Measurements from ENCODE around the gene PTCHD1.

Gene PTCHD1

DNA sequence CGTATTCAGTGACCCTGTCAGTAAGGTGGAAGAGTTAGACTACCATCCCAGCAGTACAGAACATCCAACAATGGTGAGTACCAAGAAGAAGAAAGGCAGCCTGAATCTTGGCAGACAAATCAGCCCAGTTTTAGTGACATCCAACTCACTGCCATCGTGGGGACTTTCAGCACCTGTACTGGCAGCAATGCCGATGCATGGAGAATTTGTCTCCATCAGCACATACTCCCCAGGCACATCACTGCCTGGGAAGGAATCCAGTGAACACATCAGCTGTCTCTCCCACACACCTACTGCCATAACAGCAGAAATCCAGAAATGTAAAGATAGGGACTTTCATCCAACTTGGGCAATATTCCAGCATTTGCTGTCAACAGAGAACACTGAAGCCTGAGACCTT, 29.8 kb downstream of the PTCHD1 start:
- DNase-seq, result no peak

DNA sequence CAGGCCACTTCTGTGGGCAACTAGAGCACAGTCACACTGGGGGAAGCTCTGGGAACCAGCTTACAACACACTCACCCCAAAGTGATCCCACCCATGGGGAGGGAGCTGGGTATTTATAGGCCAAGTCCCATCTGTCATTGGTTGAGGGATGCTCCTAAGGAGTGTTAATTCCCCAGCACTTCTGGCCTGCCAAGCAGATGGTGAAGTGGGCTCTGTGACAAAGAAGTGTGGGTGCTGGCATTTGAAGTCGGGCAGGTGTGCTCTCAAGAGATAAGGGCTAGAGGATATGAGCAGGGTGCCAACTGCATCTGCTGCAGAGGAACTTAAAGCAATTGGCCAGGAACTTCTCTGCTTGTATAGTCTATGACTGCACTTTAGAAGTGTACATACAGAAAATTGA, 30.9 kb downstream of the PTCHD1 start:
- no peak for DNase-seq

DNA sequence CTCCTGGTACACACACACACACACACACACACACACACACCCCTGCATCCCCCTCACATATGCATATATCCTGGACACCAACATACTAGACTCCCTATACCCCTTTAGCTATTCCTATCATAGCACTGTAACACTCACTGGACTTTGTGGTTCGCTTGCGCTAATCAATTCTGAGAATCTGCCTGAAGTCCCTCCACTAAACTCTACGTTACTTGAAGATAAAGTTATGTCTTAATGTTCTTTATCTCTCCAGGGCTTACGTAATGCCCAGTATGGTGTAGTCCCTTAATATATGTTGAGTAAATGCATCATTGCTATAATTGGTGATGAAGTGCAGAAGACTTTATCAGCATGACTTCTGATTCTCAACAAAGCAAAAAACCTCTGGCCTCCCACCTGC, 32.3 kb downstream of the PTCHD1 start:
- no peak for DNase-seq

DNA sequence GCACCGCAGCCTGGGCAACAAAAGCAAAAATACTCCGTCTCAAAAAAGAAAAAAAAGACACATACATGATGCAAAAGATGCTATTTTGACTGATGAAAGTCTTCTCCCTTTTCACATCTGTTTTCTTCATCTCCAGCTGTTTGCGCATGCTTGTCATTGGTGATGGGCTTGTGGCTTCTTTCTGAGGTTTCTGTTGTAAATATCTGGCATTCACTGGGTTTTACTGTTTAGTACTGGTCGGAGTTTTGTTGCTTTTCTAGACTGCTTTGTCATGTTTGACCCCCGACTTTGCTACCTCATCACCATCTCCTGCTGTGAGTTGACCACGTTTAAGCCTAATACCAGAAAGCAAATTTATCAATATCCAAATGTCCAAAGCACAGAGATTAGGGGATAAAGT, 34.4 kb downstream of the PTCHD1 start:
- no peak for DNase-seq

DNA sequence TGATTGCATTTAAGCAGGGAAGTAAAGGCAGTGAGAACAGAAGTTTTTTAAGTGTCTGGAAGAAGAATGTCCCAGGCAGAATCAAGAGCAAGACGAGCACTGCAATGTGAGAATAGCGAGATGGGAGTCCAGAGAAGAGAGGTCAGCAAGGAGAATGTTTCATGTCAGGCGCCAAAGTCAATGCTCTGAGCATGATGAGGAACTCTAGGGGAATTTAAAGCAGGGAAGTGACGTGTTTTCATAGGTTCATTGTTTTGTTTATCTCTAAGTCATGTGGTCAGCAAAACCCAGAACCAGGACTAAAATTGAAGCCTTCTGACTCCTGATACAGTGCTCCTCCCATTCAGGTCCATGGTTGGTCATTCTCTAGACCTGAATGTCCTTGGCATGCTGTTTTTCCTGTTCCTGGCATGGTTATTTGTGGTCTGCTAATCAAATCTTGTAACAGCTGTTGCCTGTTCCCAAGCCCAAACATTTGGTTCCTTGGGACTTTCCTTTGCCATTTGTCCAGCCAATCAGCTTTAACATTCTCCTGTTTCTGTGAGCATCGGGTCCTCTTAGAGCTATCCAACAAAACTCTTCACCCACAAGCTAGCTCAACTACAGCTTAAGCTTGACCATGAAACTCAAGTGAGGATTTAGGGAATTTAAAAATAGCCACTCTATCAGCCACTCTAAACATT, 37.7 kb downstream of the PTCHD1 start:
- DNase-seq, result no peak

DNA sequence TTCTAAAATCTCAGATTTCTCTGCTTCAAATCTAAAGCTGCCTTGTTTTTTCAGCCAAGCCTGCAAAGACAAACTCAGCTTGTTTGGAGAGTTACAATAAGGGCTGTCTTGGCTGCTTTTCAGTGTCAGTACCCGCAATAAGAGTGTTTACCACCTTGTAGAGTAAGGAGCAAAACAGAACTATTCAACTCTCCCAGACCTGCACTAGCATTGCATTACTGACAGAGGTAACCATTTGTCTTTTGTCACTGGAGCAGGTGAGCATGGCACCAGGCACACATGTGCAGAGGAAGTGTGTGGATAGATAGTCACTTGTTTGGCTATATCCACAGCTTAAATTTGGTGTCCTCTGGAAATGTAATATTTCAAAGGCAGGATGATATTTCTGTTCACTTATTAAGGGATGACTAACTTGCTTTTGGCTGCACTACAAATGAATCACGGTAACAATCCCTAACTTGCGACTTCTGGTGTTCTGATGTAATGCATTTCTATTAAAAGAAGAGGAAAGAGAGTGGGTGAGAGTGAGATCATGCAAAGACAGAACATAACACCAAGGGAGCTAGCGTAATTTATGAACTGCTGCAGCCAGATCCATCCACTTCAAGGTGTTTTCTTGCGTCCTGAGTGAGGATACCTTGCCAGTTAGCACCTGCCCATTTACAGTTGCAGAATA, 38.6 kb downstream of the PTCHD1 start:
- no peak for DNase-seq

DNA sequence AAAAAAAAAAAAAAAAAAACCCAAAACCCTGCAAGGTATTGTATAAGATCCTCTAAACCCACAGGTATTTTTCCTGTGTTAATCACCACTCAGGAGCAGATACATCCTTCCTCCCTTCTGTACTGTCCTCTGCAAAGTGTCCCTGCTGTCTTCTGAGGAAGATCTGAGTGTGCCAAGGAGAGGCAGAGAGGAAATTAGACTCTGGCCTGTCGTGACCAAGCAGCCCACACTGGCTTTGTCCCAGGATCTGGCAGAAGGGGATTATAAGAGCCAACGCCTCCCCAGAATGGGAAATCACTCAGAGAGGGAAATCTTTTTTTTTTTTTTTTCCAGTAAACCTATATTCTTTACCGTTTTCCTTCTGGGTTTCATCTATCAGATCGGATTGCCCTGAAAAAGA, 39.6 kb downstream of the PTCHD1 start:
- DNase-seq, result no peak

DNA sequence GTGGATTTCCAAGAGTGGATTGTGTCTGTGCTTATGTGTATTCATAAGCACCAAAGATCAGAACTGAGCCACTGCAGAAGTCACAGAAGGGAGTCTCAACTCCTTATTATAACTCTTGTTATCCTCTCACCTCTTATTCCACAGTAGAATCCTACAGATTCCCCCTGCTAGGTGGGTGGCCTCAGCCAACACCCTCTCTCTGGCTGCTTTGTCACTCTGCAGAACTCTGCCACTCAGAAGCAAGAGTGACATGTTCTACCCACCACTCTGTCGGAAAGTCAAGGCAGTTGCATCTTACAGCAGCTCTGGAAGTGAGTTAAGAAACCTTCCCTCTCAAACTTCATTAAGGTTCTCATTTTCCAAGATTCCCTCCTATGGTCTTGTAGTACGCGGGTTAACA, 41.9 kb downstream of the PTCHD1 start:
- DNase-seq, result no peak

DNA sequence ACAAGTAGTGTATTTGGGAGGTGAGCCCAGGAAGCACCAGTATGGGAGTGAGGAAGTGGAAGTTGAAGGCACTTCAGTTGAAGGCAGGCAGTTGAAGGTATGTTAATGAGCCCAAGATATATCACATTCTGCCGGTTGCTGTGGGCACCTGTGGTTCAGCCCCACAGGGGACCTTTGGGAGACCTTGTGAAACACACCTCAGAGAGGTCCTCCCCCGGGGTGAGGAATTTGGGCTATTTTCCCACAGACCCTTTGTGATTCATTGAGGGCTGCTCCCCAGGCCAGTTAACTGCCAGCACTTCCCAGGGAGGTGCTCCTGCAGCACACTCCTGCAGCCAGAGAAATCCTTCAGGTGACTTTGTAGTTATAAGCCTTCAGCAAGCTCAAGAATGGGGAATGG, 45.9 kb downstream of the PTCHD1 start:
- no peak for DNase-seq

DNA sequence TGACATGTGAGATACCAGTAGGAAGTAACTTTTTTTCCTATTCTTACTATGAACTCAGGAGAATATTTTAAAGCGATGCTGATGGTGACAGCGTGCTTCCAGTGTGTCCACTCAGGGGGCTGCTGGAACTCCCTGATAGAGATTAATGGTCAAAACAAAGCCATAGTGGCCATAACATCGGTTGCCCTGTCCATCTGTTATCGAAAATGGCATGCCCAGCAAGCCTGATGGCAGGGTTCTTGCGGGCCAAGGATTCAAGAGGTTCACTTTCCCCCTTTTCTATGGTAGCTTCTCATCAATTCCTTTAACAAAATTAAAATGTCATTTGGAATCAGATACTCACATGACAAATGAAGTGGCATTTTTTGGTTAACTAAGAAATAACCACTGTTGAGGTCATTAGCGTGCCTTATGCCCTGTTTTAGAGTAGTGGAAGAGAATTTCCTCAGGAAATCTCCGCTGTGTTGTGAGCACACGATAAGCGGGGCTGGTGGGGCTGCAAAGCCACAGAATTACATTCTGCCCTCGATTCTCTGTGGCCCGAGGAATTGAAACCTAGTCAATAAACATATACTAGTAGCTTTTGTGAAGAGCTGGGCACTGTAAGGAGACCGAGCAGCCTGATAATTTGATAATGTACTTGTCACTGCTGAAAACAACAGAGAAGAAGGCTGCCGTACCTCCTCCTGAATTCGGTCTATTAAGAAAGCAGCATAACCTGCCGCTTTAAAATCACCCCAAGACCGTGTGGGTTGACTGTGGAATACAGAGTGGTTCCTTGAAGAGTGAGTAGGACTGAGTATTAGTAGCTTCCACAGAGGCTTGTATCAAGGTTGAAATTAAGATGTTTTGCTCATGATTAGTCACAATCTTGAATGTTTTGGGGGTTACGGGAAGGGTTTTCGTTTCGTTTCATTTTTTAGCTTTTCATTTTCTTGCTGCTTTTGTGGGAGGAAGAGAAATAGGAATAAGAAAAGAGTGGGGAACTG, 46.7 kb downstream of the PTCHD1 start:
- no peak for DNase-seq

DNA sequence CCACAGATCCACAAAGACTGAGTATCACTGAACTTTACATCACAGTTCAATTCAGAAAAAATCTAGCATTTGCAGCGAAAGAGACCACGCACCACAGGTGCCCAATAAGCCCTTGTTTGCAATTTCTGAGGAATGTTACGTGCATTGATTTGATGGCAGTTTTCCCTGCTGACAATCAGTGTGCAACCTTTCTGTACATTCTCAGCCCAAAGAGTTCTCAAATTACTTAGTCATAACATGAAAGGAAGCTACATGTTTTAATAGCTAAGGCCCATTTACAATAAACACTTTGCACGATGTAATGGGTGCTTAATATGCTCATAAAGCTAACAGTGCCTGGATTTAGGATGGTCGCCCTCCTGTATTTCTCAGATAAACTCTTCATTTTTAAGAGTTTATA, 47.9 kb downstream of the PTCHD1 start:
- no peak for DNase-seq

DNA sequence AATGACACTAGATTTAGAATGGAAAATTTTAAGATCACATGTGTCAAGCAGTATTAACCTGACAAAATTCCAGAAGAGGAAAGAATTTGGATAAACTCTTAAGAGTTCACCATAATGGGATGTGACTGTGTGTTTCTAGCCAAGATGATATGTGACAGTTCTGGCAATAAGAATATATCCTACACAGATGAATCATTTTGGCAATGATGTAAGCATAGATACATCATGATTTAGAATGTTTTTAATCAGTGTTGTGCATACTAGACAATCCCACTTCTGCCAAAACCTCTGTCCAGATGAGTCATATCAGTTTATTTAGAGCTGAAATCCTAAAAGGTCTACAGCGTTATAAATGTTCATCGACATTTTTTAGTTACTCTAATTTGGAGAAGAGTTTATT, 48.8 kb downstream of the PTCHD1 start:
- DNase-seq, result no peak

DNA sequence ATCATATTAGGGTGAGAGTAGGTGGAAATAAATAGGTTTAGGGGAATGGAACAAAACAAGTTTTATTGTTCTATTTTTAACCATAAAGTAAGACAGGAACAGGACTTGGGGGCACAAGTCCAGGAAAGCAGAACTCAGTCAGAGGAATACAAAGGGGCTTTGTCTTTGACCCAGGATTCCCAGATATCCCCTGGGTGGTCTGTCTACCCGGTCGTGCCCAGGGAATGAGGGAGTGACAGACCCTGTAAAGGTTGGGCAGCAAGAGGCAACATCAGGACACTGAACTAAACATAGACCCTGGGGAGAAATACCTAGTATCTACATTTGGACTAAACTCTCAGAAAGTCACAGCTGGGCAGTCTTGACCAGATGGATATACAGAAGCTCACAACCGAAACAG, 50.6 kb downstream of the PTCHD1 start:
- no peak for DNase-seq

DNA sequence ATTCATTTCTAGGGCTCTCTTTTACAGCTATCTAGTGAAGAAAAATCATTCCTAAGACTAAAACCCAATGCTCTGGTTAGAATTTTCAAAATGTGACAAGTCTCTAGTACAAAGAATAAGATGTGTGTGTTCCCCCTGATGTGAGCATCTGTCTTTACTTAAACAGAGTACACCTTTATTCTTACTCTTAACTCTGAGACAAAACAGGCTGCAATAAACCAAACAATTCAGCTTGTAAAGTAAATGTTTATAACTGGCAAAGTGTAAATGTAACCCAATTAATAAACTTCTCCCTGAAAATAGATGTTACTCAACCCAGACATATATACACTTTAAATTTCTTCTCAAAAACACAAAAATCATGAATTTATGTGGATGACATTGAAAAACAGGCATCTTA, 51.6 kb downstream of the PTCHD1 start:
- no peak for DNase-seq

DNA sequence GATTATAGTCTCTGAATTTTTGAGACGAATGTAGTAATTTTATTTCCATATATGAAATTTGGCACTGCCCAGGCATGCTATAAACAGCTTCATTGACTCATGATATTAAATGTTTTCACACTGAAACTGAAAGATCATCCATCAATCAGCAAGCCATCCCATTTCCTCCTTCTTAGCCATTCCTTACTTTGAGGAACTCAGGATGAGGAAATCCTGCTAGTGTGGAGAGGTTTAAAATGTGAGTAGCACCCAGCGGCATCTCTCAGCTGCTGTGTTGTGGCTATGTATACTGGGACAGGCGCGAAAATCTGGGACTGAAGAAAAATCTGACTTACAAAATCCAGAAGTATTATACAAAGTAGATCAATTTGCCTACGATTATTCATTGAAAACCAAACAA, 52.1 kb downstream of the PTCHD1 start:
- DNase-seq, result no peak

DNA sequence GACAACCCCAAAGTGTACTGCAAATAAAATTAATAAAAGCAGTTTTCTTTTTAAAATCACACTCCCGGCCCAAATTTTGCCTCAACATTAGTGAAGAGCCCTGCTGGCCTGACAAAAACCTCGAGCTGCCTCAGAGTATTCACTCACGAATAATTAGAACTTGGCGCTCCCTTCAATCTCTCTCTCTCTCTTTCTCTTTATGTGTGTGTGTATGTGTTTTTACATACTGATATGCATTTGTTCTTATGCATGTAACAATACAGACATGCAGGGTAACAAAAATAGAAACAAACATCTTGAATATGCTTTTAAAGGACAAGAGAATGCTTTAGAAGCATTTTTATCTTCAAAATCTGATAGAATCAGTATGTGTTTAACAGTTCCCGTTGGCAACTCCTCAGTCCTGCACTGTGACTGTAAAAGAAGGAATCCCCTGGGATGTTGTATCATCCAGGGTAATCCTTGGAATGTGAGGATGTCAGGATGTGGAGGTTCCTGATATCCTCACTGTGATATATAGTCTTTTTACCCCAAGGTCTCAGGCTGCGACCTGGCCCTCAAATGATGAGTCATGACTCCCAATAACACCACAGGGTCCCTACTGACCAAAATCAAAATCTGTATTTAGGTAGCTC, 53.0 kb downstream of the PTCHD1 start:
- DNase-seq, result no peak

DNA sequence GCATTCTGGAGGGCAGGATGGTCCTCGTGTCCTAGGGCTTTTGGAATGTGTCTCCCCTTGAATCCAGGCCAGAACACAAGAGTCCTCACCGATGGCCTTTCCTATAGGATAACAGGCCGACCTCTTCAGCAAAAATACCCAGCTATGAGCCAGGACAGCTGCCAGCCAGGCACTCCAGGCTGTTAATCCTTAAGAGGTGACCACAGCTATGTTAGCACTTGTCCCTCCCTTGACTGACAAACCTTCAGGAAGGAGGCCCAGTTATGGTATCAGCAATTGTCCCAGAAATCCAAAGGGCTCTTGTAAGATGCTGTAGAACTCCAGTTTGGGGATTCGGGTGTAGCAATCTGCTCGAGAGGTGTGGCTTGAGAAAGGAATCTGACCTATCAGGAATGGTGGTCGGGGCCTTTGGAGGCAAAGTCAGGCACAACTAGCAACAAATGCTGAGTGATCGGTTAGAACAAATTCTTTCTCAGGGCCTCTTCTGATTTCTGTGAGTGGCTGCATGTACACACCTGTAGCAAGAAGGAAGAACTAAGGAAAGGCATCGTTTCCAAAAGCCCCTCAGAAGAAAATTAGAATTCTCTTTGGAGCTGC, 54.6 kb downstream of the PTCHD1 start:
- no peak for DNase-seq

DNA sequence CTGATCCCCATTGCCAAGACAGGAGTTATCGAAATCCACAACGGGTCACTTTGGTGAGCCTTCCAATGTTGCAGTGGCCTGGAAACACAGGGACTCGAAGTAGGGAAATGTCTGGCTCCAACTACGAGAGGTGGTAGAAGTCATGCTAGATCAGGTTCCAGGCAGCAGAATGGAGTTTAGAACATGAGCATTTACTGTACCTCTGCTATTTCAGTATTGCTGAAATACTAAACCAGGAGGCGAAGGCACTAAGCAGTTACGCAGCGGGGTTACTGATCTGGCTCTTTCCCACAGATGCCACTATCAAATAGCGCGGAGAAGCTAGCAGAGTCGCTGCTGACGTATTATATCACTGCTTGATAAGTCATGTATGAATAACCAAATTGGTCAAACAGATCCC, 56.3 kb downstream of the PTCHD1 start:
- no peak for DNase-seq

DNA sequence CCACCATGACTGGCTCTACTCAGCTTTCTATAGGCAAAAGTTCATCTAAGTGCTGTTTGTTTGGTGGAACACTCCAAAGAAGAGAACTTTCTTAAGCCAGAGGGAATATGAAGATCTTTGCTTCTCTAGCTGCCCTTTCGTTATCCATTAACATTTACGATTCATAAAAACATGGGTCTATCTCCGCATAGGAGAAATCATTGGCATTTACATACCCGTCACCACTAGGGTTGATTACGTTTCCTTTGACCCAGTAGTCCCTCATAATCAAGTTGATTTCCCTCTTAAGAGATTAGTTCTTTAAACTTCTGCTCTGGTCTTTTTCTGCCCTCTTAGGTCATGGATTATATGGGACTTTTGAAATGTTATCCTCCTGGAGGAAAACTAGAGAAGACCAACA, 57.5 kb downstream of the PTCHD1 start:
- no peak for DNase-seq

DNA sequence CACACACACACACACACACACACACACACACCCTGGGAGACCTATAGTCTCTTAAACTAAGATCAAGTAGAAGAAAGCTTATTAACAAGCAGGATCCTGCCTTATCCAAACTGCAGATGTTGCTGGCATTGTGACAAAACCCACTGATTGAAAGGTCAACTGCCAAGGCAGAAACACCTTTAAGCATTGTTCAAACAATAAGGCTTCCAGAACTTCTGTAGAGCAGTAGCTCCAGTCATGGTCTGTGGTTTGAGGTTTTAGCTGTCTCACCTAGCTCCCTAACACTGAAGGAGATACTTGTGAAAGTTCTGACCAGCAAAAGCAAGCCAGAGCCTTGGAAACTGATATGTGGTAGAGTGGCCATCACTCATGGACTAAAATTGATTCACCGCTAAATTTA, 59.8 kb downstream of the PTCHD1 start:
- DNase-seq, result no peak

DNA sequence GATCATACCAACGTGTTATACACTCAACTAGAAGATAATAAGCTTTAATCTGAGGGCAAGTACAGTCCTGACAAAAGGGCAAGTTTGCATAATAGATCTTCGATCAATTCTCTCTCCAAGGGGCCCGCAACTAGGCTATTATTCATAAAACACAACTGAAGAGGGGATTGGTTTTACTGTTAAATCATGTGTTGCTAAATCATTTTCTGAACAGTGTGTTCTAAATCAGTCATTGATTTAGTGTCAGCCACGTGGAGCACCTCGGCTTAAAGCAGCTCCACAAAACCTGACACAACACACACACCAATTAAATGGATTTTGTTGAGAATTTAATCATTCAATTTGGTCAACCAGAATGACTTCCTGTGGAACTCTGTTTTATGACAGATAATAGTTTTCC, 61.6 kb downstream of the PTCHD1 start:
- no peak for DNase-seq

DNA sequence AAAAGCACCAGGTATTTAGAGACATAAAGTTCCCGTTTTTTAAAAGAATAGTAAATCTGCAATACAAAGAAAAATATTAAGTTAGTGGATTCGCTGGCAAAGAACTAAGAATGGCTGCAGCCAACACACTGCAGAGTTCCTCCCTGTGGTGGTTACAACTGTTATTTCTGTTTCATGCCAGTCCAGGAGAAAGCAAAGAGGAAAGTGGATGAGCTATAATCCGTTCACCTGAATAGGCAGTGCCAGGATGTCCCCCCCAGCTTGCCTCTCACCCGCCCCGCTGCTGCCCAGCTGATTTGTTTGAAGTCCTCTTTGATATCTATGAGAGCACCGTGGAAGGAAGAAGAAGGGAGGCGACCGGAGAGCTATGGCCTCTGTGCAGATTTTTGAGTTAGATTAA, 63.9 kb downstream of the PTCHD1 start:
- no peak for DNase-seq

DNA sequence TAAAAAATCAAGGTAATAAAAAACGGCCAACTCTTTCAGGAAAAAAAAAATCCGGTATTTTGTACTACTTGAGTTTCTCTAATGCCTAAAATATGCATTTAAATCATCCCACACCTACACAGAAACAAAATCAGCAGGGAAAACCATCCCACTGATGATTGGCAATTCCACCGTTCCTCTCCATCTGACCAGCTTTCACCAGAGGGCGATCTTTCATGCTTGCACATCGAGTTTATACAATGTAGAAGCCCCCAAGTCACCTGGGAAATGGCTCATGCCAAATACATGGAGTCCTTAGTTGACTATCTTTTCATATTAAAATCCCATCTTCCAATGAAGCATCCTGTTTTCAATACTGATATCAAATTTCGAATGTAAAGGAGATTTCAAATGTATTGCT, 69.2 kb downstream of the PTCHD1 start:
- DNase-seq, result no peak
